Measurements from ENCODE around the gene IQSEC2. TPM values are rescaled to one million over a fixed set of nuclear protein-coding genes. Genes with fewer than 3 reads are reported as not detected.

Gene IQSEC2
- total RNA-seq = 2.3 TPM
- 10.2 TPM for polyA plus RNA-seq
- long read RNA-seq, donor 1 = 0 reads
- long read RNA-seq, donor 2, partial matches to known transcripts = 0 of 2 reads
- long read RNA-seq, donor 2, other reads (novel, unspliced or antisense) = 0 of 2 reads
- long read RNA-seq, donor 3, transcript IQSEC2-210 (3 exons, 936 nt) = major isoform, 5 of 6 reads
- long read RNA-seq, donor 3, partial matches to known transcripts = 0 of 6 reads
- long read RNA-seq, donor 3, other reads (novel, unspliced or antisense) = 0 of 6 reads
- long read RNA-seq, donor 4, partial matches to known transcripts = 0 of 1 reads
- long read RNA-seq, donor 4, other reads (novel, unspliced or antisense) = 0 of 1 reads
- long read RNA-seq, donor 5, partial matches to known transcripts = 0 of 3 reads
- long read RNA-seq, donor 5, other reads (novel, unspliced or antisense) = 0 of 3 reads
- long read RNA-seq, donor 6 = 0 reads
- long read RNA-seq, donor 7, partial matches to known transcripts = 0 of 3 reads
- long read RNA-seq, donor 7, other reads (novel, unspliced or antisense) = 0 of 3 reads
- long read RNA-seq, donor 8 = 0 reads
- long read RNA-seq, donor 9 = 0 reads
- long read RNA-seq, donor 10, partial matches to known transcripts = 0 of 1 reads
- long read RNA-seq, donor 10, other reads (novel, unspliced or antisense) = 0 of 1 reads

- H3K36me3 ChIP-seq (ENCODE audit: control insufficient read depth in 2 of 2, insufficient read depth in 2 of 2, low read length in 1 of 2) = no peaks in the 10 kb centered on the region
- DNase-seq (ENCODE audit: low read depth in 6 of 9, low spot score in 9 of 9) = peak in 1 of 9 donors; percentile 16
- 22% methylated on average over 9 of the region's 9 CpGs for WGBS
- H3K27me3 ChIP-seq (ENCODE audit: control insufficient read depth in 2 of 2, insufficient read depth in 1 of 2, low read length in 1 of 2) = peaks cover 0 to 8% of the 10 kb centered on the region in 2 donors
- no peak within 1 kb of the TSS for H3K4me3 ChIP-seq (ENCODE audit: low read length in 2 of 2)
- peak within 1 kb of the TSS in 1 of 2 donors; percentile 20 for H3K27ac ChIP-seq (ENCODE audit: low read depth in 1 of 2, low read length in 1 of 2)
- no peaks in the 10 kb centered on the region for H3K4me1 ChIP-seq (ENCODE audit: control insufficient read depth in 2 of 2, insufficient read depth in 2 of 2, low read length in 2 of 2)
- no peaks in the 10 kb centered on the region for H3K9me3 ChIP-seq (ENCODE audit: control insufficient read depth in 2 of 2, insufficient read depth in 1 of 2, low read length in 1 of 2)
Observed at GRCh38 chrX:53281321-53281822, at the start of gene IQSEC2. Gene IQSEC2 (minus strand): TSS chrX:53281584.

- DNase-seq (ENCODE audit: low read depth in 6 of 9, low spot score in 9 of 9) = no peak
- WGBS = 97% methylated on average over 10 of the region's 10 CpGs
- Histone ChIP-seq H3K27me3 (ENCODE audit: control insufficient read depth in 2 of 2, insufficient read depth in 1 of 2, low read length in 1 of 2) (peaks cover 0 to 46% of the 10 kb centered on the region in 2 donors), H3K9me3 (ENCODE audit: control insufficient read depth in 2 of 2, insufficient read depth in 1 of 2, low read length in 1 of 2) (no peaks in the 10 kb centered on the region), H3K4me3 (ENCODE audit: low read length in 2 of 2) (no peak overlapping the region), H3K27ac (ENCODE audit: low read depth in 1 of 2, low read length in 1 of 2) (no peak overlapping the region), H3K36me3 (ENCODE audit: control insufficient read depth in 2 of 2, insufficient read depth in 2 of 2, low read length in 1 of 2) (no peaks in the 10 kb centered on the region), H3K4me1 (ENCODE audit: control insufficient read depth in 2 of 2, insufficient read depth in 2 of 2, low read length in 2 of 2) (no peaks in the 10 kb centered on the region)
Observed at GRCh38 chrX:53330331-53330730, 48.9 kb upstream of the IQSEC2 start.

GRCh38 chrX:53324803-53325202 is 43.4 kb upstream of the IQSEC2 start:
- no peak overlapping the region for H3K4me3 ChIP-seq (ENCODE audit: low read length in 2 of 2)
- no peak overlapping the region for H3K27ac ChIP-seq (ENCODE audit: low read depth in 1 of 2, low read length in 1 of 2)
- no peaks in the 10 kb centered on the region for H3K4me1 ChIP-seq (ENCODE audit: control insufficient read depth in 2 of 2, insufficient read depth in 2 of 2, low read length in 2 of 2)
- WGBS = 94% methylated on average over 1 of the region's 1 CpG
- no peaks in the 10 kb centered on the region for H3K9me3 ChIP-seq (ENCODE audit: control insufficient read depth in 2 of 2, insufficient read depth in 1 of 2, low read length in 1 of 2)
- no peaks in the 10 kb centered on the region for H3K36me3 ChIP-seq (ENCODE audit: control insufficient read depth in 2 of 2, insufficient read depth in 2 of 2, low read length in 1 of 2)
- H3K27me3 ChIP-seq (ENCODE audit: control insufficient read depth in 2 of 2, insufficient read depth in 1 of 2, low read length in 1 of 2) = peaks cover 6 to 71% of the 10 kb centered on the region in 2 donors
- DNase-seq (ENCODE audit: low read depth in 6 of 9, low spot score in 9 of 9) = no peak

DNA sequence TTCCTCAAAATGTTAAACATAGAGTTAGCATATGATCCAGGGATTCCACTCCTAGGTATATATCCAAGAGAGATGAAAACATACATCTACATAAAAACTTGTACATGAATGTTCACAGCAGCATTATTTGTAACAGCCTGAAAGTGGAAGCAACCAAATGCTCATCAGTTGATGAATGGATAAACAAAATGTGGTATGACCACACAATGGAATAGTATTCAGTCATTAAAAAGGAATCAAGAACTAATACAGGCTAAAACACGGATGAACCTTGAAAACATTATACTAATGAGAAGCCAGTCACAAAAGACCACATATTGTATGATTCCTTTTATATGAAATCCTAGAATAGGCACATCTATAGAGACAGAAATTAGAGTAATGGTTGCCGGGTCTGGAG is 42.7 kb upstream of the IQSEC2 start:
- 94% methylated on average over 2 of the region's 2 CpGs for WGBS
- H3K4me1 ChIP-seq (ENCODE audit: control insufficient read depth in 2 of 2, insufficient read depth in 2 of 2, low read length in 2 of 2) = no peaks in the 10 kb centered on the region
- no peak overlapping the region for H3K4me3 ChIP-seq (ENCODE audit: low read length in 2 of 2)
- H3K9me3 ChIP-seq (ENCODE audit: control insufficient read depth in 2 of 2, insufficient read depth in 1 of 2, low read length in 1 of 2) = no peaks in the 10 kb centered on the region
- no peak for DNase-seq (ENCODE audit: low read depth in 6 of 9, low spot score in 9 of 9)
- H3K36me3 ChIP-seq (ENCODE audit: control insufficient read depth in 2 of 2, insufficient read depth in 2 of 2, low read length in 1 of 2) = no peaks in the 10 kb centered on the region
- H3K27me3 ChIP-seq (ENCODE audit: control insufficient read depth in 2 of 2, insufficient read depth in 1 of 2, low read length in 1 of 2) = peaks cover 6 to 74% of the 10 kb centered on the region in 2 donors
- no peak overlapping the region for H3K27ac ChIP-seq (ENCODE audit: low read depth in 1 of 2, low read length in 1 of 2)

DNA sequence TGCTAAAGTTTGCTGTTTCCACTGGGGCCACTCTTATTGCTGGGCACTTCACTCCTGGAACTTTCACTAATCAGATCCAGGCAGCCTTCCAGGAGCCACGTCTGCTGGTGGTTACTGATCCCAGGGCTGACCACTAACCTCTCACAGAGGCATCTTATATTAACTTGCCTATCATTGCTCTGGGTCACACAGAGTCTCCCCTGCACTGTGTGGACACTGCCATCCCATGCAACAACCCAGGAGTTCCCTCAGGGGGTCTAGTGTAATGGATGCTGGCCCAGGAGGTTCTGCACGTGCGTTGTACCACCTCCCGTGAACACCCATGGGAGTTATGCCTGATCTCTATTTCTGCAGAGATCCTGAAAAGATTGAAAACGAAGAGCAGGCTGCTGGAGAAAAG is 41.8 kb upstream of the IQSEC2 start:
- Histone ChIP-seq H3K9me3 (ENCODE audit: control insufficient read depth in 2 of 2, insufficient read depth in 1 of 2, low read length in 1 of 2) (no peaks in the 10 kb centered on the region), H3K27ac (ENCODE audit: low read depth in 1 of 2, low read length in 1 of 2) (no peak overlapping the region), H3K4me3 (ENCODE audit: low read length in 2 of 2) (no peak overlapping the region), H3K27me3 (ENCODE audit: control insufficient read depth in 2 of 2, insufficient read depth in 1 of 2, low read length in 1 of 2) (peaks cover 11 to 77% of the 10 kb centered on the region in 2 donors), H3K36me3 (ENCODE audit: control insufficient read depth in 2 of 2, insufficient read depth in 2 of 2, low read length in 1 of 2) (no peaks in the 10 kb centered on the region), H3K4me1 (ENCODE audit: control insufficient read depth in 2 of 2, insufficient read depth in 2 of 2, low read length in 2 of 2) (no peaks in the 10 kb centered on the region)
- 73% methylated on average over 5 of the region's 5 CpGs for WGBS
- no peak for DNase-seq (ENCODE audit: low read depth in 6 of 9, low spot score in 9 of 9)

DNA sequence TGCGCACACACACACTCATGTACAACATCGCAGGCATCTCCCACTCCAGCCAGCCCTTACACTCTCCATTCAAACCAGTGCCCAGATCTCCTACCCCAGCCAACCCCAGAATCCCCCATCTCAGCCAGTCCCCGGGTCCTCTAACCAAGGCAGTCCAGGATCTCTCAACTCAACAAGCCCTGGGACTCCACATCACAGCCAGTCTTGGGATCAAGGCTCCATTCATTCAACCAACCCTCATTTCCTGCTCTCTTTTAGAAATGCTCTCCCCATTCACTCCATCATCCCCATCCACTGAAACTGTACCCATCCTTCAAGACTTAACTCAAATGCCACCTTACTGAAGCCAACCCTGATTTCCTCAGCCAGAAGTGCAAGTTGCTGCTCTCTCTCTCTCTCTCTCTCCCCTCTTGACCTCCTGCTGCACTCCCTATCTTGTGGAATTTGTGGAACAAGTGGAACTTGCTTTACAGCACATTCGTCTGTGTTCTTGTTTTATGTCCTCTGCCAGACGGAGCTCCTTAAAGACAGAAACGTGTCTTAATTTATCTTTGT is 40.6 kb upstream of the IQSEC2 start:
- H3K4me1 ChIP-seq (ENCODE audit: control insufficient read depth in 2 of 2, insufficient read depth in 2 of 2, low read length in 2 of 2) = no peaks in the 10 kb centered on the region
- no peak for DNase-seq (ENCODE audit: low read depth in 6 of 9, low spot score in 9 of 9)
- peaks cover 11 to 80% of the 10 kb centered on the region in 2 donors for H3K27me3 ChIP-seq (ENCODE audit: control insufficient read depth in 2 of 2, insufficient read depth in 1 of 2, low read length in 1 of 2)
- no peak overlapping the region for H3K27ac ChIP-seq (ENCODE audit: low read depth in 1 of 2, low read length in 1 of 2)
- no peak overlapping the region for H3K4me3 ChIP-seq (ENCODE audit: low read length in 2 of 2)
- H3K36me3 ChIP-seq (ENCODE audit: control insufficient read depth in 2 of 2, insufficient read depth in 2 of 2, low read length in 1 of 2) = no peaks in the 10 kb centered on the region
- WGBS = 56% methylated on average over 6 of the region's 6 CpGs
- no peaks in the 10 kb centered on the region for H3K9me3 ChIP-seq (ENCODE audit: control insufficient read depth in 2 of 2, insufficient read depth in 1 of 2, low read length in 1 of 2)

DNA sequence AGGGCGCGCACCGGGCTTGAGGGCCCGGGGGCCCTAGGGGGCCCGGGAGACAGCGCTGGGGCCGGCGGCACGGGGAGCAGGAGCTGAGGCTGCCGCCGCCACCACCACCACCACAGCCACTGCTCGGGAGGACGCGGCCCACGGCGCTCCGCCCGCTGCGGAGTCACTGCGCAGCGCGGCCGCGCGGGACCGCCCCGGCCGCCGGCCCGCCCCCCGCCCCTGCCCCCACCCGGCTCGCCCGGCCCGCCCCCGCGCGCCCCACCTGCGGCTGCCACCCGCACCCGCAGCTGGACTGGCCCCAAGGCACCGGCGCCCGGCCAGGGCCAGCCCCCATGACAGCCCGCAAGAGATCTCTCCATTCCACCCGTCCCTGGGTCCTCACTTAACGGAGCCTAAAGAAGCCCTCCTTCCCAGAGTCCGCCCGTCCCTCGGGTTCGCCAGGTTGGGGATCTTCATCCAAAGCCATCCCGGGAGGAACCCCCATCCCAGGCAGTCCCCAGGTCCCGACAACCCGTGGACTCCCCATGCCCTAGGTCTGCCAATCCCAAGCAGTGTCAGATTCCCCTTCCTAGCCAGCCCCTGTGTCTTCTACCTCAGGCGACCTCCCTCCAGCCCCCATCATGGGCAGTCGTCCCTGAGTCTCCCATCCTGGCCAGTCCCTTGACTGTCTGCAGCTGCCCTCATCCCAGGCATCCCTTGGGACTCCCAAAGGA is 40.0 kb upstream of the IQSEC2 start:
- no peak for DNase-seq (ENCODE audit: low read depth in 6 of 9, low spot score in 9 of 9)
- peaks cover 11 to 76% of the 10 kb centered on the region in 2 donors for H3K27me3 ChIP-seq (ENCODE audit: control insufficient read depth in 2 of 2, insufficient read depth in 1 of 2, low read length in 1 of 2)
- H3K4me3 ChIP-seq (ENCODE audit: low read length in 2 of 2) = peak overlapping the region in 1 of 2 donors; percentile 41
- no peaks in the 10 kb centered on the region for H3K4me1 ChIP-seq (ENCODE audit: control insufficient read depth in 2 of 2, insufficient read depth in 2 of 2, low read length in 2 of 2)
- H3K36me3 ChIP-seq (ENCODE audit: control insufficient read depth in 2 of 2, insufficient read depth in 2 of 2, low read length in 1 of 2) = no peaks in the 10 kb centered on the region
- H3K9me3 ChIP-seq (ENCODE audit: control insufficient read depth in 2 of 2, insufficient read depth in 1 of 2, low read length in 1 of 2) = no peaks in the 10 kb centered on the region
- H3K27ac ChIP-seq (ENCODE audit: low read depth in 1 of 2, low read length in 1 of 2) = no peak overlapping the region
- 3% methylated on average over 52 of the region's 56 CpGs for WGBS

GRCh38 chrX:53320543-53321229 is 39.3 kb upstream of the IQSEC2 start:
- H3K27ac ChIP-seq (ENCODE audit: low read depth in 1 of 2, low read length in 1 of 2) = no peak overlapping the region
- H3K4me1 ChIP-seq (ENCODE audit: control insufficient read depth in 2 of 2, insufficient read depth in 2 of 2, low read length in 2 of 2) = no peaks in the 10 kb centered on the region
- WGBS = 1% methylated on average over 73 of the region's 75 CpGs
- no peaks in the 10 kb centered on the region for H3K36me3 ChIP-seq (ENCODE audit: control insufficient read depth in 2 of 2, insufficient read depth in 2 of 2, low read length in 1 of 2)
- peaks cover 11 to 75% of the 10 kb centered on the region in 2 donors for H3K27me3 ChIP-seq (ENCODE audit: control insufficient read depth in 2 of 2, insufficient read depth in 1 of 2, low read length in 1 of 2)
- peak overlapping the region; percentile 1 to 41 for H3K4me3 ChIP-seq (ENCODE audit: low read length in 2 of 2)
- no peak for DNase-seq (ENCODE audit: low read depth in 6 of 9, low spot score in 9 of 9)
- no peaks in the 10 kb centered on the region for H3K9me3 ChIP-seq (ENCODE audit: control insufficient read depth in 2 of 2, insufficient read depth in 1 of 2, low read length in 1 of 2)
